NCI-H82 treated with DMSO at 0.1 percent for 48 hours (cell line): Measurements from ENCODE around the gene TRIM17.
"Not testable (repeated sequence)": the region's sequence is repeated elsewhere in the genome, so short reads cannot be mapped to it uniquely, and the experiment has no call there.

ENCODE experiments used
- DNase-seq: peaks from one replicate; lab custom pipeline; 2025; ENCODE audit not compliant: unreplicated experiment; lab: John Stamatoyannopoulos, UW

Gene TRIM17

DNA sequence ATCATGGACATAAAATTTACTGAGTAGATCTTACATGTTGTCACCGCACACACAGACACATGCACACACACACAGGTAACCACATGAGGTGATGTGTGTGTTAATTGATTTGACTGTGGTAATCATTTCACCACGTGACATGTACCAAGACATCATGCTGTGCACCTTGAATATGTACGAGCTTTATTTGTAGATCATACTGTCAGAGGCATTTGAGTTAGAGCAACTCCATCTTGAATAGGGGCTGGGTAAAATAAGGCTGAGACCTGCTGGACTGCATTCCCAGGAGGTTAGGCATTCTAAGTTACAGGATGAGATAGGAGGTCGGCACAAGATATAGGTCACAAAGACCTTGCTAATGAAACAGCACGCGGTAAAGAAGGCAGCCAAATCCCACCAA, 31.7 kb upstream of the TRIM17 start:
- DNase-seq: no peak

GRCh38 chr1:228446852-228447251, 30.2 kb upstream of the TRIM17 start:
- no peak for DNase-seq

GRCh38 chr1:228445843-228446650, 29.4 kb upstream of the TRIM17 start:
- no peak for DNase-seq

GRCh38 chr1:228445490-228445842, 28.8 kb upstream of the TRIM17 start:
- DNase-seq: no peak

DNA sequence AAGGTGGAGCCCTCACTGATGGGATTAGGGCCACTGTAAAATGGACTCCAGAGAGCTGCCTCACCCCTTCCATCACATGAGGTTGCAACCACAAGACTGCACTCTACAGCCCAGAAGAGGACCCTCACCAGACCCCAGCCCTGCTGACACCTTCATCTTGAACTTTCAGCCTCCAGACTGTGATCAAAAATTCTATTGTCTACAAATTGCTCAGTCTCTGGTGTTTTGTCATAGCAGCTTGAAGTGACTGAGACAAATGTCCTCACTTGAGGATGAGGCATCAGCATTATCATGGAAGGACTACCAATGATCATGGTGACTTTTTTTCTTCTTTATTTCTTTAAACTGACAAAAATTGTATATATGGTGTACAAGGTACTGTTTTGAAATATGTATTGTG, 26.7 kb upstream of the TRIM17 start:
- no peak for DNase-seq

- no peak for DNase-seq
Measured at GRCh38 chr1:228440761-228441500, 24.3 kb upstream of the TRIM17 start.

DNA sequence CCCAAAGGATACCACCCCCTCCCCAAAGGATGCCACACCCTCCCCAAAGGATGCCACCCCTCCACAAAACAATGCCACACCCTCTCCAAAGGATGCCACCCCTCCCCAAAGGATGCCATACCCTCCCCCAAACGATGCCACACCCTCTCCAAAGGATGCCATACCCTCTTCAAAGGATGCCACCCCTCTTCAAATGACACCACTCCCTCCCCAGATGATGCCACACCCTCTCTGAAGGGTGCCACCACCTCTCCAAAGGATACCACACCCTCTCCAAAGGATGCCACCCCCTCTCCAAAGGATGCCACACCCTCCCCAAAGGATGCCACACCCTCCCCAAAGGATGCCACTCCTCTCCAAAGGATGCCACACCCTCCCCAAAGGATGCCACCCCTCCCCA, 21.6 kb upstream of the TRIM17 start:
- no peak for DNase-seq

DNA sequence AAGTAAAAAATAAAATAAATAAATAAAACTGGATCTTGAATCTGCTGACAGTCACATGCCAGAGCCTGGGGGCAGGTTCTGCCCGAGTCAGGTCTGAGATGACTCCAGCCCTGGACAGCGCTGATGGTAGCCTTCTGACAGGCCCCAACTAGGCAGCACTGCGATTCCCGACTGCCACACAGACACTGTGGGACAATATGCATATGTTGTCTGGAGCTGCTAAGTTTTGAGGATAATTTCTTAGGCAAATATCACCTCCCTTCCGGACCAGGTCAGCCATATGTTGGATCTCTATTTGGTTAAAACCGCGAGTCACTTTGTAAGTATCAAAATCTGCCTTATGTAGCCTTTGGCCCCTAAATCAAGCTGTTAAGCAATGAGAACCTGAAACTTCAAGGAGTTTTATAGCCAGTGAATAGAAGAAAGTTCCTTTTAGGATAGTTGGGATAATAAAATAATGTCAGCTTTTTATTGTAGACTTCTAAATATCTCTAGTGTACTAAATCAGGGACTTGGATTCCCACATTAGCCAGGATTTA, 20.8 kb upstream of the TRIM17 start:
- DNase-seq: no peak

GRCh38 chr1:228434689-228435088, 18.0 kb upstream of the TRIM17 start:
- DNase-seq: no peak

- not testable (repeated sequence) for DNase-seq
Measured at GRCh38 chr1:228433337-228434053, 16.8 kb upstream of the TRIM17 start.

- DNase-seq: no peak
Measured at GRCh38 chr1:228430243-228430642, 13.6 kb upstream of the TRIM17 start.

GRCh38 chr1:228429698-228430097, 13.0 kb upstream of the TRIM17 start:
- no peak for DNase-seq

GRCh38 chr1:228429007-228429406, 12.3 kb upstream of the TRIM17 start:
- no peak for DNase-seq

- DNase-seq: no peak
Measured at GRCh38 chr1:228428412-228428811, 11.8 kb upstream of the TRIM17 start.

- DNase-seq: no peak
Measured at GRCh38 chr1:228426518-228427175, 10.0 kb upstream of the TRIM17 start.

- DNase-seq: no peak
Measured at GRCh38 chr1:228424685-228425660, 8.3 kb upstream of the TRIM17 start.

DNA sequence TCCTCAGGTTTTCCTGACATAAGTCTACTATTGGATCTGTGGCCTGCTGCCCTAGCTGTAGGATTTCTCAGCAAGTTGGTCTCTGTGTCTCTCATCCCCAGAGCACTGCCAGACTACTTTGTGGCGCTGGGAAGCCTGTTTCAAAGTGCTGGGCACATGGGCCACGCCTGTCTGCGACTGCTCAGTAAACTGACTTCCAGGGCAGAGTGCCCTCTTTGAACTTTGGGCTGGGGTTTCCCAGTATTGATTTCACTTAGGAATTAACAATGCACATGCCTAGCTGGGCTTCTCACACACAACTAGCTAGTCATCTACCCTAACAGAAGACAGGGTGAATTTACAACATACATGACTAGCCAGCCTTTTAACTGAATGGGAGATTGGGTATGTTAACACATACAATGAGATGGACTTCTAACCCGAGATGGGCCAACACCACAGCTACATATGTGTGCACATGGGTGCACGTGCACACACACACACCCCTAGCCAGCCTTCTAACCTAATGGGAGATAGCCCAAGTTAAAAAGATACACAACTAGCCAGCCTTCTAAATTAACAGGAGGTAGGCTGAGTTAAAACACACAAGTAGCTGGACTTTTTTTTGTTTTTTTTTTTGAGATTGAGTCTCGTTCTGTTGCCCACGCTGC, 6.9 kb upstream of the TRIM17 start:
- no peak for DNase-seq

DNA sequence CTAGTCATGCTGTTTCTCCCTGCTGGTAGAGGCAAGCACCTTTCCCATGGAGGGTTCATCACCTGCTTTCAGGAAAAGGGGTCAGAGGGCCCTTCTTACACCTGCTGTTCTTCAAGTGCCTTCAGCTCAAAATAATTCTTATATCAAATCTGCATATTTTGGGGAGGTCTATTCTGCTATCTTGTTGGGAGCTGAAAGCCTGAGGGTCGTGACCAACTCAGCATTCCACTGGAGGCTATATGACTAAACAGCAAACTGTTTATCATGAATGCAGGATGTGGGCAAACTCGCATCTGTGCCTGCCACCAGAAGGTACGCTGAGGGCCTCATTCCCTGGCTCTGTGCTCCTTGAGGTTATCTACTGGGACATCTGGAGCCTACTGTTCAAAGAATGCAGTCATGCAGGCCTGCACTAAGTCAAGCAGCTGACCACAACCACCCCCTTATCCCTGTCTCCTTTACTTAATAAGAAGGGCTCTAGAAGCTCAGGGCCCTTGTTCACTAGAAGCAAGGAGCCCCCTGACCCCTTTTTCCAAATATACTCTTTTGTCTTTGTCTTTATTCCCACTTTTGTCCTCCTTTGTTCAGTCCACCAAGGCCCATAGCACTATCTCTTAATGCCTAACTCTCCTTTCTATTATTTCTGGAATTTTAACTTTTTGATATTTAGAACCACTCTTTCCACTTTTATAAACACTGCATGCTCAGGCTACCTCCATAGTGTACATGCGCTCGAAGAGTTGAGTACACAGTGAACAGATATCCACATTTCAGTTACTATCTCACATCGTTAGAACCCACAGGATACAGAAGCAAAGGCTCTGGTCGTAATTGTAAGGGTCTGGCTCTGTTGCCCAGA, 4.5 kb upstream of the TRIM17 start:
- no peak for DNase-seq
